HEK293 (cell line): Measurements from ENCODE around the gene PPM1L.

Source experiments
- CTCF ChIP-seq: fragments of 450-650 bp; formaldehyde crosslinking; IDR thresholded peaks from 2 replicates; pipeline ENCODE4 v1.5.1; 2016; ENCODE audit warnings: missing biosample characterization, missing genetic modification characterization
- PBX3 ChIP-seq: sonication (generic); formaldehyde crosslinking; IDR thresholded peaks from 2 replicates; pipeline ENCODE4 v1.8.1; 2022; ENCODE audit warnings: mild to moderate bottlenecking, moderate library complexity, missing genetic modification reagents
- PRDM2 ChIP-seq: fragments of 450-650 bp; formaldehyde crosslinking; IDR thresholded peaks from 2 replicates; pipeline ENCODE4 v1.5.1; 2016; ENCODE audit warnings: missing biosample characterization, missing genetic modification characterization, borderline replicate concordance
- RBAK ChIP-seq: fragments of 450-650 bp; formaldehyde crosslinking; IDR thresholded peaks from 2 replicates; pipeline ENCODE4 v1.5.1; 2016; ENCODE audit warnings: missing biosample characterization, missing genetic modification characterization
- ZBTB26 ChIP-seq: fragments of 450-650 bp; formaldehyde crosslinking; optimal IDR thresholded peaks from 2 replicates; pipeline ENCODE3; 2016; ENCODE audit warnings: missing biosample characterization, mild to moderate bottlenecking, missing genetic modification characterization
- ZNF830 ChIP-seq: fragments of 450-650 bp; IDR thresholded peaks from 2 replicates; pipeline ENCODE4 v1.5.0; 2018; ENCODE audit warnings: missing biosample characterization, missing genetic modification characterization, low read depth, mild to moderate bottlenecking, moderate library complexity
- ZSCAN23 ChIP-seq: fragments of 450-650 bp; formaldehyde crosslinking; IDR thresholded peaks from 2 replicates; pipeline ENCODE4 v1.5.1; 2016; ENCODE audit warnings: missing biosample characterization, missing genetic modification characterization

- TF ChIP-seq ZNF830 (tag by site-specific recombination) (no peak), CTCF (tag by site-specific recombination) (no peak), PRDM2 (no peak), PBX3 (no peak), RBAK (tag by site-specific recombination) (no peak), ZBTB26 (no peak), ZSCAN23 (tag by site-specific recombination) (no peak)
Observed at GRCh38 chr3:160870327-160870726, 114.3 kb downstream of the PPM1L start.
